Central memory CD8-positive, alpha-beta T cell (primary cell): Measurements from ENCODE around the gene RCN2.
"Not testable (repeated sequence)": the region's sequence is repeated elsewhere in the genome, so short reads cannot be mapped to it uniquely, and the experiment has no call there.

Experiments
- ATAC-seq: fragments of 150-1000 bp; cut with Tn5 transposase; replicated peaks from 2 replicates; pipeline ENCODE4 v1.10.0; 2022; ENCODE audit warnings: mild to moderate bottlenecking, moderate FRiP score, moderate number of reproducible peaks; ENCODE audit not compliant: poor library complexity, severe bottlenecking; ENCODE audit errors: extremely low read depth
- DNase-seq, 2 donors: peaks; one replicate each; pipeline ENCODE4 v3.0.0; 2021; ENCODE audit warnings: low spot score in 2 of 2
- H3K27ac Mint-ChIP-seq: one replicate; pipeline ENCODE4 v1.8.0; 2022; ENCODE audit warnings: low read depth, mild to moderate bottlenecking, moderate library complexity, mixed read lengths
- H3K27me3 Mint-ChIP-seq: one replicate; pipeline ENCODE4 v1.8.0; 2022; ENCODE audit warnings: mixed read lengths
- H3K36me3 Mint-ChIP-seq: one replicate; pipeline ENCODE4 v1.8.0; 2022; ENCODE audit warnings: mild to moderate bottlenecking, moderate library complexity, mixed read lengths; ENCODE audit not compliant: insufficient read depth
- H3K4me1 Mint-ChIP-seq: one replicate; pipeline ENCODE4 v1.8.0; 2022; ENCODE audit warnings: mixed read lengths
- H3K4me3 Mint-ChIP-seq: one replicate; pipeline ENCODE4 v1.8.0; 2022; ENCODE audit warnings: mild to moderate bottlenecking, moderate library complexity, mixed read lengths
- H3K9me3 Mint-ChIP-seq: one replicate; pipeline ENCODE4 v1.8.0; 2022; ENCODE audit warnings: mixed read lengths

The RCN2 gene

DNA sequence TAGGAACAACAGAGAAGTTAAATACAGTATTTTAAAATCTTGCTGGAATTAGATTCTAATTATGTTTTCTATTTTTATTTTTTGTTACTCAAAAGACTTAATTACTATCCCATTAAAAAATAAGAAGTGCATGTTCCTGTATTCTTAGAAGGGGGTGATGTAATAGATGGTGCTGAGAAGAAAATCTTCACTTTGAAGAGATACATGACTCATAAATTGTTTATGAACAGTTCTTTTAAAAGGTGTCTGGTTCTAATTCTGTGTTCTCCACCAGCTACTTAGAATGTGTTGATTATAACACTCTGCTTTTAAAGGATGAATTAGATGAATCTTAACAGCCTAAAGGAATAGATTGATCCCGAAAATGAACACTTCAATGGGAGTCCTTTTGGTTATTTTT, 8.2 kb downstream of the RCN2 start:
- H3K36me3 Mint-ChIP-seq, result peaks cover 21% of the 10 kb centered on the region
- DNase-seq (no peak), ATAC-seq (no peak)
- no peaks in the 10 kb centered on the region for H3K27me3 Mint-ChIP-seq
- no peak overlapping the region for H3K4me3 Mint-ChIP-seq
- H3K4me1 Mint-ChIP-seq, result peaks cover 7% of the 10 kb centered on the region
- H3K27ac Mint-ChIP-seq, result no peak overlapping the region
- no peaks in the 10 kb centered on the region for H3K9me3 Mint-ChIP-seq

DNA sequence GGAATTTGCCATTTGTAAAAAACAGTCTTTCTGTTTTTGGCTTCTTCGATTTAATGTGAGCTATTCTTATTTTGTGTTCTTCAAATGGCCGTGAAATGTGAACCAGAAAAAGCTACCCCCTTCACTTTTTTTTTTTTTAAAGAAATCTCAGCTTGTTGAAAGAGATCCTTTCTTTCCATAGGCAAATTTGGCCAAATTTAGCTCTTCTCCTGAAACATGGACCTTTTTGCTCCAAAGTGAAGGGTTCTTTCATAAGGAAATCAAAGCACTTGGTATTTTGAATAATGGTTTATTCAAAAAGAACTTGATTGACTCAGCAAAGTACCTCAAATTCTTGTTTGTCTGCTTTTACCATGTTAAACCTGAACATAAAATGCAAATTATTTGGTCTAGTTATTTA, 10.1 kb downstream of the RCN2 start:
- Mint-ChIP-seq H3K27ac (no peak overlapping the region), H3K36me3 (peaks cover 16% of the 10 kb centered on the region), H3K27me3 (no peaks in the 10 kb centered on the region), H3K9me3 (no peaks in the 10 kb centered on the region), H3K4me3 (no peak overlapping the region), H3K4me1 (peaks cover 7% of the 10 kb centered on the region)
- no peak for DNase-seq
- no peak for ATAC-seq

DNA sequence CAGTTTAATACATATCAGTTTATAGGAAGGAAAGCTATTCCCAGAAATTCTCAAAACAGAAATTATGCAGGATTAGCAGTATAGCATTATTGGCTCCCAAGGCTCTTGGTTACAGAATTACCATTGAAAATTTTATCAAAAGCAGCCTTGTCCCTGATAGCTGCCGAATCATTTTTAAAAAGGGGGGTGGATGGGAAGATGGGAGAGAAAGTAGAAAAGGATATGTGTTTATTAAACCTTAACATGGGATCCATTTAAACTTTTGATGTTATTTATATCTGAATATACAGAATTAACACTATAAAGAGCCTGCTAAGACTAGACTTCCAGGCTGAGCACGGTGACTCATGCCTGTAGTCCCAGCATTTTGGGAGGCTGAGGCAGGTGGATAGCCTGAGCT, 10.8 kb downstream of the RCN2 start:
- Mint-ChIP-seq H3K36me3 (peaks cover 18% of the 10 kb centered on the region), H3K9me3 (no peaks in the 10 kb centered on the region), H3K4me1 (peaks cover 12% of the 10 kb centered on the region), H3K27me3 (no peaks in the 10 kb centered on the region), H3K4me3 (no peak overlapping the region), H3K27ac (no peak overlapping the region)
- DNase-seq, result no peak
- no peak for ATAC-seq

DNA sequence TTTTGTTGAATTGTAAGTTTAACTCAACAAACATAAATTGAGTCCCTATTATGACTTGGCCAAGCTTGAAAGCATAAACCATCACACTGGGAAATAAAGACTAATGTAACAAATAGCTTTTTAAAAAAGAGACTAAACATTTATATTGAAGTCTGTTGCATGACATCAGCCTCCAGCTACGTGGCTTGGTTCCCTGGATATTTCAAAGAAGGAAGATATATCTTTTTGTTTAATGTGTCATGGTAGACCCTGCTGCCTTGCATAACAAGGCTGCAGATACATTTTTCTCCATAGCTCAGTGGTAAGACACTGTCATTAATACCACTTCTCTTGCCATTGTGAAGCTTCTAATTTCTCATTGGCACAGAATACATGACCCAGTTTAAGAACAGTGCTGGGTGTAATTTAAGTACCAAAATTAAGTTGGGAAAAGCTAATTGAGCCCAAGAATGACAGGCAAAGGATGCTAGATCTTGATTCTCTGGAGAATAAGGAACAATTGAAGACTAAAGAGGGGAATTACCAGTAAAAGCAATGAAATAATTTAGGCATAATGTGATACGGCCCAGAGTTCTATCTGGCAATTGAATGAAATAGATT, 14.0 kb downstream of the RCN2 start:
- Mint-ChIP-seq H3K4me1 (peaks cover 12% of the 10 kb centered on the region), H3K4me3 (no peak overlapping the region), H3K36me3 (peaks cover 24% of the 10 kb centered on the region), H3K9me3 (no peaks in the 10 kb centered on the region), H3K27ac (peak overlapping the region; percentile 13), H3K27me3 (no peaks in the 10 kb centered on the region)
- ATAC-seq (no peak), DNase-seq (no peak)

DNA sequence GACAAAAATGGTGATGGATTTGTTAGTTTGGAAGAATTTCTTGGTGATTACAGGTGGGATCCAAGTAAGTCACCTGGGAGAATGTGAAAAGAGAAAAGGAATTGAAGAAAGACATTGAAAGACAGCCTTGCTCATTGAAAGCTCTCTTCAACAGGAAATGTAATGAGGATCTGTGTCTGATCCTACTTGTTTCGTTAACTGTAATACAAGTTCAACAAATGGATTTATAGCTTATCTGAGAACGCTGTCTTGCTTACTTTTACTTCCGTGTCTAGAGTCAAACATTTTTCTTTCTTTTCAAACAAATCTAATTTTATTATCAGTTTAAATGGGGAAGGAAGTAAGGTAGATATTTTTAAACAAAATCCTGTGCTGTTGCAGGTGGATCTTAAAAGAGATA, 15.9 kb downstream of the RCN2 start:
- Mint-ChIP-seq H3K4me3 (no peak overlapping the region), H3K27me3 (no peaks in the 10 kb centered on the region), H3K4me1 (peaks cover 12% of the 10 kb centered on the region), H3K36me3 (peaks cover 25% of the 10 kb centered on the region), H3K9me3 (no peaks in the 10 kb centered on the region), H3K27ac (peak overlapping the region; percentile 1)
- no peak for DNase-seq
- ATAC-seq, result no peak

DNA sequence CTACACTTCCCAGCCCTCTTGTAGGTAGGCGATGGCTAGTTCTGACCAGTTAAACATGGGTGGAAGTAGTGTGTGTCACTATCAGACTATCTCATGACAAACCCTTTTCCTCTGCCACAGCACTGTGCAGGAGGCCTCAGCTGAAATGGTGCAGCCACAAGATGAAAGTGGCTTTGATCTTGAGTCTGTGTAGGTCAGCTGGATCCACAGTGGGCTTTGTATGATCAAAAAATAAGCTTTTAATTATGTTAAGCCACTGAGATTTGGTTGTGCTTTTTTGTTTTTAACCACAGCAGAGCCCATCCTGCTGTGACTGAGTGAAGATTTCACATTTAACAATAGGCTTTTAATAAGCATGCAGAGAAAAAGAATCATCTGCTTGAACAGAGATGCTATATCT, 19.7 kb downstream of the RCN2 start:
- H3K27ac Mint-ChIP-seq, result no peak overlapping the region
- H3K4me1 Mint-ChIP-seq, result peaks cover 6% of the 10 kb centered on the region
- no peaks in the 10 kb centered on the region for H3K27me3 Mint-ChIP-seq
- DNase-seq (no peak), ATAC-seq (no peak)
- peaks cover 21% of the 10 kb centered on the region for H3K36me3 Mint-ChIP-seq
- no peaks in the 10 kb centered on the region for H3K9me3 Mint-ChIP-seq
- H3K4me3 Mint-ChIP-seq, result no peak overlapping the region

DNA sequence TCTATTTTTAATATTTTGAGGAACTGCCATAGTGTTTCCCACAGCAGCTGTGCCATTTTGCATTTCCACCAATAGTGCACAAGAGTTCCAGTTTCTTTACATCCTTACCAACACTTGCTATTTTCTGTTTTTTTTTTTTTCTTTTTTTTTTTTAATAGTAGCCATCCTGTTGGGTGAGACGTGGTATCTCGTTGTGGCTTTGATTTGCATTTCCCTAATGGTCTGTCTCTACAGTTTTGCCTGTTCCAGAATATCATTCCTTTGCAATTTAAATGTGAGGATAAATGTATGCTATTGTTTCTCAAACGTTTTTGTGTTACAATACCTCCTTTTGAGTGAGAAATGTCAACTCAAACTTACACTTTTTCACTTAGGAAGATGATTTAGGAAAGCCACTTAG, 22.4 kb downstream of the RCN2 start:
- Mint-ChIP-seq H3K9me3 (no peaks in the 10 kb centered on the region), H3K27ac (no peak overlapping the region), H3K4me1 (no peaks in the 10 kb centered on the region), H3K36me3 (peaks cover 9% of the 10 kb centered on the region), H3K27me3 (no peaks in the 10 kb centered on the region), H3K4me3 (no peak overlapping the region)
- ATAC-seq (no peak), DNase-seq (no peak)

DNA sequence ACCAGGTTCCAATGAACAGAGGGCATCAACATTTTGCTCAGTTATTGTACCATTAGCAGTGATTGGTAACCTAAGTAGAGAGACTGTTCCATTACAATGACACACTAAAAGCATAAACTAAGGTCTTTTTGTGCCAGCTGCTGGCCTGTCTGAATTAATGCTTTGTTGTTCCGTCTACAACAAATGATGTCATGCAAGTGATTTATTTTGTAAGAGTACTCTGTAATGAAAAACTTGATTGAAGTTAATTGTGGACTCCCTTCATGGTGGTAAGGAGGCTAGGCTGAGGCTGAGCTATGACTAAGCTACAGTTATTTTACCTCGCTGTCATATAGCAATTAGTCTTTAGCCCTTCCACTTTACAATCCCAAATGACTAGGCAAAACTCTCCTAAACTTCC, 23.2 kb downstream of the RCN2 start:
- Mint-ChIP-seq H3K27ac (no peak overlapping the region), H3K9me3 (no peaks in the 10 kb centered on the region), H3K36me3 (peaks cover 9% of the 10 kb centered on the region), H3K4me3 (no peak overlapping the region), H3K27me3 (no peaks in the 10 kb centered on the region), H3K4me1 (no peaks in the 10 kb centered on the region)
- no peak for ATAC-seq
- DNase-seq, result no peak

DNA sequence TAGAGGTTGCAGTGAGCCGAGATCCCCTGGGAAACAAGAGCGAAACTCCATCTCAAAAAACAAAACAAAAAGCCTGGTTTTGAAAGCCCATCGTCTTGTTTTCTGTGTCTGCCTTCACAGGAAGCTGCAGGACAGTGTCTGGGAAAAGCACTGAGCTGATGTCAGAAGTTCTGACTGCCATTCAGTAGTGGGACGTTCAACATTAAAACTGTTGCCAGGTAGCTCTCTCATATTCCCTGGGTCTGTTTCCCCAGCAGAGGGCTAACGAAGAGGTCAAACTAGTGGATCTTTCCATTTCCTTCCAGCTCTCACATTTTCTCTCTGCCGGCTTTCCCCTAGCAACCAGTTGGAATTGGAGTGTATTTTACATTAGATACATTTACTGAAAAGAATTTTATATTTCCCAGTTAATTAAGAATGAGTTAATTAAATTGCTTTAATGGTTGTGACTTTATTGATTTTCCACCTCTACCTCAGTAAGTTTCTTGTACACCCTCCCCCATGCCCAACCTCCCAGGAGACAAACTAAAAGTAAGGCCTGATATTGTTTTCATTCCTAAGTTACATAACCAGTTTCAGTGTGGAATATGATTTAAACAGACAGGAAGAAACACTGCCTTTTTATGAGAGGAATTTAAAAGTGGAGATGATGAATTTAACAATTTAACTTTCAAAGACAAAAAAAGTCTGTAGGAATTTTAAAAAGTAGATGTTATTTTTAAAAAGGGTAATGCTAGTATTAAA, 29.9 kb downstream of the RCN2 start:
- H3K4me3 Mint-ChIP-seq, result no peak overlapping the region
- H3K9me3 Mint-ChIP-seq, result no peaks in the 10 kb centered on the region
- peaks cover 2% of the 10 kb centered on the region for H3K36me3 Mint-ChIP-seq
- no peak overlapping the region for H3K27ac Mint-ChIP-seq
- ATAC-seq (no peak), DNase-seq (no peak)
- no peaks in the 10 kb centered on the region for H3K4me1 Mint-ChIP-seq
- H3K27me3 Mint-ChIP-seq, result peaks cover 33% of the 10 kb centered on the region

DNA sequence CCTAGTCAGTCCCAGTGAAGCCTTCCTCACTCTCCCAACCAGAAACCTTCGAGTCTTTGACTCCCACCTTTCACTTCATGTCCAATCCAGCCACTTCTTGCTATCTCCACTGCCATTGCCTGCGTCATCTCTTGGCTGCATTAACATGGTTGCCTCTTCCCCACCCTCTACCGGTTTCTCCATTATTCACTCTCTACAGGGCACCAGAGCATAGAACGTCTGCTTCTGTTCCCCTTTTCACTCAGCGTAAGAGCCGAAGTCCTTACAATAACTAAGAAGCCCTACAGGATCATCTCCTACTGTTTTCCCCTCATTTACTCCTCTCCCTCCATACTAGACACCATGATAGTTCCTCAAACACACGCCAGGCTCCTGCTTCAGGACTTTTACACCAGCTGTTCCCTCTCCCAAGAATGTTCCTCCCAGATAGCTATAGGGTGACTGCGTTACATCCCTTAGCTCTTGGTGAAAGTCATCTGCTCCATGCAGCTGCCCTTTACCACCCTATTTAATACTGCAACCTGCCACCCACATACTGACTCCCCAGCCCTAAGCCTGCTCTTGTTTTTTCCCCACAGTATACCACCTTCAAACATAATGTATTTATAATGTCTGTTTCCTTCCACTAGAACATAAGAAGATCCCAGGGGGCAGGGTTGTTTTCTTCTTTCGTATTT, 30.9 kb downstream of the RCN2 start:
- no peaks in the 10 kb centered on the region for H3K4me1 Mint-ChIP-seq
- no peaks in the 10 kb centered on the region for H3K9me3 Mint-ChIP-seq
- ATAC-seq, result no peak
- H3K36me3 Mint-ChIP-seq, result peaks cover 2% of the 10 kb centered on the region
- peaks cover 33% of the 10 kb centered on the region for H3K27me3 Mint-ChIP-seq
- H3K4me3 Mint-ChIP-seq, result no peak overlapping the region
- DNase-seq, result no peak
- no peak overlapping the region for H3K27ac Mint-ChIP-seq

DNA sequence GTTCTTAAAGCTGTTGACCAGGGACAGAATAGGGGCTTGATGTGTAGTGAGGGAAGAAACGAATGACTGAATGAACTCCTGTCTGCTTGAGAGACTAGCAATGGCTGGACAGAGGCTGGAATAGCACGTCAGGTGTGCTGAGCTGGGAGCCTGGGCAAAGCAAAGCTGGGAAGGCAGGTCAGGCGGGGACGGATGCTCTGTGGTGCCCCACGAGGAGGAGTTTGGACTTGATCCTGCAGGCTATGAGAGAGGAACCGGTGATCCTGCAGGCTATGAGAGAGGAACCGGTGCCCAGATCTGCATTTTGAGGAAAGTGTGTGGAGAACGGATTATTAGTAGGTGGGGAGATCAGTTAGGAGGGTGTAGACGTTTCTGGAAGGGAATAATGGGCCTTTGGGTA, 32.0 kb downstream of the RCN2 start:
- DNase-seq (no peak), ATAC-seq (no peak)
- H3K36me3 Mint-ChIP-seq, result peaks cover 2% of the 10 kb centered on the region
- no peak overlapping the region for H3K4me3 Mint-ChIP-seq
- H3K4me1 Mint-ChIP-seq, result no peaks in the 10 kb centered on the region
- H3K9me3 Mint-ChIP-seq, result no peaks in the 10 kb centered on the region
- peaks cover 33% of the 10 kb centered on the region for H3K27me3 Mint-ChIP-seq
- H3K27ac Mint-ChIP-seq, result no peak overlapping the region

DNA sequence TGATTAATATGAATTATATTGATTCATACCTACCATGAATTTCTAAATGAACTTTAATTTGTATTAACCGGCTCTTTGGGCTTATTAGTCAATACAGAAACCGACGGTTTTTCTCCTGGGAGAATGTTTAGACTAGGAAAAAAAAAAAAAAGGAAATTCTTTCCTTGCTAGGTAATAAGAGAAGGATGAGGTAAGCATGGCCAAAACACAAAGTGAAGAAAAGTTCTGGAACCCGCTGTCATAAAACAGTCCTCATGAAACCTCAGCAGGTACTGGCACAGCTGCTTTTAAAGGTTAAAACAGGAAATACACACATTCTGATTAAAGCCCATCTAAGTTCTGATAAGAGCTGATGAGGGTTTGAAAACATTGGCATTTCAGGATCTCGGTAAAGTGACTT, 32.6 kb downstream of the RCN2 start:
- Mint-ChIP-seq H3K4me3 (no peak overlapping the region), H3K36me3 (peaks cover 2% of the 10 kb centered on the region), H3K4me1 (no peaks in the 10 kb centered on the region), H3K27ac (no peak overlapping the region), H3K9me3 (no peaks in the 10 kb centered on the region), H3K27me3 (peaks cover 33% of the 10 kb centered on the region)
- ATAC-seq (no peak), DNase-seq (no peak)

DNA sequence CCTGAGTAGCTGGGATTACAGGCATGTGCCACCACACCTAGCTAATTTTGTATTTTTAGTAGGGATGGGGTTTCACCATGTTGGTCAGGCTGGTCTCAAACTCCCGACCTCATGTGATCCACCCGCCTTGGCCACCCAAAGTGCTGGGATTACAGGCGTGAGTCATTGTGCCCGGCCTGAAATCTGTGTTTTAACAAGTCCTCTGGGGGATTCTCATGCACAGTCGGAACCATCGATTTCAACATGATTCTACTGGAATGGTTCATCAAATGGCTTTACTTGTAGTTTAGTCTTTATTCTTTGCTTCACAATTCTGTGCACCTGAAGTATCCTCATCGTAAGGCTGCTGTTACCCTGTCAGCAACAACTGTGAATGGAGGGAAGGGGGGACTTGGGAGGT, 34.5 kb downstream of the RCN2 start:
- H3K27me3 Mint-ChIP-seq, result peaks cover 33% of the 10 kb centered on the region
- not testable (repeated sequence) for H3K27ac Mint-ChIP-seq, H3K4me3 Mint-ChIP-seq, ATAC-seq, H3K36me3 Mint-ChIP-seq, DNase-seq, H3K9me3 Mint-ChIP-seq, H3K4me1 Mint-ChIP-seq
